ENCODE measurements around the gene RTKN. TPM values are rescaled to one million over a fixed set of nuclear protein-coding genes. Genes with fewer than 3 reads are reported as not detected.

RTKN gene
- total and polyA plus RNA-seq, 2 of the 13 experiments (the other 11 are each of a cell fraction or from before 2014, with no cell fraction given), result 159 to 166 TPM

GRCh38 chr2:74440378-74441169 is 1.2 kb downstream of the RTKN start (continued):
- TF ChIP-seq NR2F2 (IDR thresholded peaks at IDR 0.05; ENCODE audit: borderline replicate concordance, low read depth) (no peak; the same call in 1 of the 2 replicates), NRL (CRISPR knock-in tag; IDR thresholded peaks at IDR 0.05; ENCODE audit: borderline replicate concordance) (peak; percentile 78), CEBPB (IDR thresholded peaks at IDR 0.05; ENCODE audit: borderline replicate concordance, low read depth, low read length) (no peak), KAT2B (IDR thresholded peaks at IDR 0.05; ENCODE audit: borderline replicate concordance, low read depth, low read length) (no peak), HOXA3 (CRISPR knock-in tag; IDR thresholded peaks at IDR 0.05) (peak; percentile 86), CREB1 (IDR thresholded peaks at IDR 0.05) (no peak), CREB1 (CRISPR knock-in tag; IDR thresholded peaks at IDR 0.05) (peak; percentile 81), ZNF280B (CRISPR knock-in tag; IDR thresholded peaks at IDR 0.05; ENCODE audit: borderline replicate concordance) (peak; percentile 56), DMTF1 (CRISPR knock-in tag; IDR thresholded peaks at IDR 0.05) (no peak), HIVEP1 (CRISPR knock-in tag; IDR thresholded peaks at IDR 0.05) (peak; percentile 98), ZNF484 (CRISPR knock-in tag; IDR thresholded peaks at IDR 0.05; ENCODE audit: borderline replicate concordance, low read depth) (peak; percentile 50), HNF4A (CRISPR knock-in tag; IDR thresholded peaks at IDR 0.05) (no peak; the same call in 1 of the 2 replicates), KLF13 (CRISPR knock-in tag; IDR thresholded peaks at IDR 0.05) (peak; percentile 54; the same call in 1 of the 2 replicates), ZNF543 (CRISPR knock-in tag; IDR thresholded peaks at IDR 0.05) (peak; percentile 95), CSRNP2 (CRISPR knock-in tag; conservative IDR thresholded peaks at IDR 0.05; ENCODE audit: low read depth) (no peak), TMF1 (CRISPR knock-in tag; IDR thresholded peaks at IDR 0.05; ENCODE audit: low read depth) (no peak; the same call in 1 of the 2 replicates), IRF1 (CRISPR knock-in tag; IDR thresholded peaks at IDR 0.05; ENCODE audit: low read depth) (peak; percentile 54; the same call in 1 of the 2 replicates), ZNF569 (CRISPR knock-in tag; IDR thresholded peaks at IDR 0.05; ENCODE audit: borderline replicate concordance) (peak; percentile 99), ZMAT3 (CRISPR knock-in tag; conservative IDR thresholded peaks at IDR 0.05) (peak; percentile 92), ZNF790 (CRISPR knock-in tag; IDR thresholded peaks at IDR 0.05; ENCODE audit: borderline replicate concordance) (peak; percentile 86; the same call in 1 of the 2 replicates), RFX1 (IDR thresholded peaks at IDR 0.05) (no peak), ZNF674 (CRISPR knock-in tag; IDR thresholded peaks at IDR 0.05; ENCODE audit: low read depth) (no peak), WIZ (CRISPR knock-in tag; IDR thresholded peaks at IDR 0.05) (no peak; the same call in 1 of the 2 replicates), JDP2 (CRISPR knock-in tag; IDR thresholded peaks at IDR 0.05; ENCODE audit: borderline replicate concordance) (no peak; the same call in 1 of the 2 replicates)
